ENCODE data around the gene DPM3. TPM values are rescaled to one million over a fixed set of nuclear protein-coding genes. Genes with fewer than 3 reads are reported as not detected.

DPM3 gene
- total and polyA plus RNA-seq, 2 of the 13 experiments (the other 11 are each of a cell fraction or from before 2014, with no cell fraction given), result 23.2 to 53.4 TPM

DNA sequence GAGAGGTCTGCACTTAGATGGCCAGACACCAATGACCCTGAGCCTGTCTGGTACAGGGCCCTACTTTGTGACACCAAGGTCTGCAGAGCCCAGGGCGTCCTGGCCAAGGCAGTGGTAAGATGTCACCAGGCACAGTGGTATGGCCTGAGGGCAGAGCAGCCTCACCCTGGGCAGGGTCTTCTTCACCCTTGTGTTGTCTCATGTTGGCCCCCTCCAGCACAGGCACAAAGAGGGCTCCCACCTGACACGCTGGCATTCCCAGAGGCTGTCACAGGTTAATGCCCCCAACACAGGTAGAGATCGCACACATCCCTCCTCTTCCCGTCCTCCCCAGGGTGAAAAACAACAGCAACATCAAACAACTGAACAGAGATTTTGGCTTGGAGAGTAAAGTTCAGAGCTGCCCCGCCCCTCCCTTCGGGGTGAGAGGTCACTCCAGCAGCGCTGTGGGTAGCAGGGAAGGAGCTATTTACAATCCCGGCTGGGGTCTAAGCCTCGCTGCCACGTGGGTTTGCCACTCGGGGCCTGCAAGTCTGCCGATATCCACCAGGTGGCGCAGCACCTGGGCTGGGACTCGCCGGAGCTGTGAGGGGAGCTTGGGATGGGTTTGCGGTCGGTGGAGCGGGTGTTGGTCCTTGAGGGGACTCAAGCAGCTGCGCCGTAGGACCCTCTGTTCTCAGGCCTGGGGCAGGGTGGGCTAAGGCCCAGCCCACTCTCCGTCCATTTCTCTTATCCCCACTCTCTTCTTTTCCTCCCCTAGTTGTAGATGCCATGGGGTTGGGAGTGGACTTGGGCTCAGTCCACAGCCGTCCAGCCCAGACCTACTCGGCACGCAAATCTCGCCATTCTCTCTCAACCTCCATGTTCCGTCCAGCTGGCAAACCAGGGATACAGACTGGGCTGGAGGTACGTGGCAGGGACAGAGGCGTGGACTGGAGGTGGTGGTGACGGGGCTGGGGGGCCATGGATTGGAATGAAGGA is 49.0 kb downstream of the DPM3 start (continued):
- TF ChIP-seq RAD21 (CRISPR knock-in tag; IDR thresholded peaks at IDR 0.05), result peak; percentile 95
- TF ChIP-seq ZNF33A (CRISPR knock-in tag; IDR thresholded peaks at IDR 0.05; ENCODE audit: borderline replicate concordance), result no peak
- no peak for TF ChIP-seq ZNF136 (CRISPR knock-in tag; IDR thresholded peaks at IDR 0.05; ENCODE audit: low read depth)
- TF ChIP-seq TEAD3 (CRISPR knock-in tag; optimal IDR thresholded peaks at IDR 0.05; ENCODE audit: borderline replicate concordance), result peak; percentile 58
- peak; percentile 72; the same call in 1 of the 2 replicates for TF ChIP-seq PRMT3 (CRISPR knock-in tag; IDR thresholded peaks at IDR 0.05; ENCODE audit: borderline replicate concordance, low read depth)
- peak; percentile 80; the same call in 1 of the 2 replicates for TF ChIP-seq ZSCAN25 (CRISPR knock-in tag; IDR thresholded peaks at IDR 0.05)
- TF ChIP-seq ESRRA (CRISPR knock-in tag; IDR thresholded peaks at IDR 0.05; ENCODE audit: low read depth), result no peak; the same call in 1 of the 2 replicates
- no peak for TF ChIP-seq EZH2 (conservative IDR thresholded peaks at IDR 0.05; ENCODE audit: low read depth, low read length)
- no peak for TF ChIP-seq ZFP36L2 (CRISPR knock-in tag; IDR thresholded peaks at IDR 0.05)
- TF ChIP-seq ZNF816 (CRISPR knock-in tag; IDR thresholded peaks at IDR 0.05; ENCODE audit: borderline replicate concordance), result no peak
- TF ChIP-seq, protein P1, sequence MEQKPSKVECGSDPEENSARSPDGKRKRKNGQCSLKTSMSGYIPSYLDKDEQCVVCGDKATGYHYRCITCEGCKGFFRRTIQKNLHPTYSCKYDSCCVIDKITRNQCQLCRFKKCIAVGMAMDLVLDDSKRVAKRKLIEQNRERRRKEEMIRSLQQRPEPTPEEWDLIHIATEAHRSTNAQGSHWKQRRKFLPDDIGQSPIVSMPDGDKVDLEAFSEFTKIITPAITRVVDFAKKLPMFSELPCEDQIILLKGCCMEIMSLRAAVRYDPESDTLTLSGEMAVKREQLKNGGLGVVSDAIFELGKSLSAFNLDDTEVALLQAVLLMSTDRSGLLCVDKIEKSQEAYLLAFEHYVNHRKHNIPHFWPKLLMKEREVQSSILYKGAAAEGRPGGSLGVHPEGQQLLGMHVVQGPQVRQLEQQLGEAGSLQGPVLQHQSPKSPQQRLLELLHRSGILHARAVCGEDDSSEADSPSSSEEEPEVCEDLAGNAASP (CRISPR knock-in tag; IDR thresholded peaks at IDR 0.05; ENCODE audit: borderline replicate concordance), result peak; percentile 77
- TF ChIP-seq, protein P2, sequence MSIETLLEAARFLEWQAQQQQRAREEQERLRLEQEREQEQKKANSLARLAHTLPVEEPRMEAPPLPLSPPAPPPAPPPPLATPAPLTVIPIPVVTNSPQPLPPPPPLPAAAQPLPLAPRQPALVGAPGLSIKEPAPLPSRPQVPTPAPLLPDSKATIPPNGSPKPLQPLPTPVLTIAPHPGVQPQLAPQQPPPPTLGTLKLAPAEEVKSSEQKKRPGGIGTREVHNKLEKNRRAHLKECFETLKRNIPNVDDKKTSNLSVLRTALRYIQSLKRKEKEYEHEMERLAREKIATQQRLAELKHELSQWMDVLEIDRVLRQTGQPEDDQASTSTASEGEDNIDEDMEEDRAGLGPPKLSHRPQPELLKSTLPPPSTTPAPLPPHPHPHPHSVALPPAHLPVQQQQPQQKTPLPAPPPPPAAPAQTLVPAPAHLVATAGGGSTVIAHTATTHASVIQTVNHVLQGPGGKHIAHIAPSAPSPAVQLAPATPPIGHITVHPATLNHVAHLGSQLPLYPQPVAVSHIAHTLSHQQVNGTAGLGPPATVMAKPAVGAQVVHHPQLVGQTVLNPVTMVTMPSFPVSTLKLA (IDR thresholded peaks at IDR 0.05), result peak; percentile 91
- TF ChIP-seq HNF4A (CRISPR knock-in tag; IDR thresholded peaks at IDR 0.05), result peak; percentile 92
- TF ChIP-seq ZNF629 (CRISPR knock-in tag; conservative IDR thresholded peaks at IDR 0.05), result no peak
- peak; percentile 72 for TF ChIP-seq GABPB1 (CRISPR knock-in tag; IDR thresholded peaks at IDR 0.05)
- TF ChIP-seq JDP2 (CRISPR knock-in tag; IDR thresholded peaks at IDR 0.05; ENCODE audit: borderline replicate concordance), result no peak; the same call in 1 of the 2 replicates
- TF ChIP-seq KLF16 (CRISPR knock-in tag; IDR thresholded peaks at IDR 0.05), result peak in 1 of 2 experiments; percentile 86; a peak in 2 of 4 replicates
- TF ChIP-seq HMG20A (CRISPR knock-in tag; IDR thresholded peaks at IDR 0.05; ENCODE audit: borderline replicate concordance), result peak; percentile 75
- TF ChIP-seq ZNF24 (IDR thresholded peaks at IDR 0.05), result no peak
- TF ChIP-seq AGO1 (IDR thresholded peaks at IDR 0.05; ENCODE audit: low read depth, low read length, poor library complexity, severe bottlenecking), result no peak
- TF ChIP-seq, protein P3, sequence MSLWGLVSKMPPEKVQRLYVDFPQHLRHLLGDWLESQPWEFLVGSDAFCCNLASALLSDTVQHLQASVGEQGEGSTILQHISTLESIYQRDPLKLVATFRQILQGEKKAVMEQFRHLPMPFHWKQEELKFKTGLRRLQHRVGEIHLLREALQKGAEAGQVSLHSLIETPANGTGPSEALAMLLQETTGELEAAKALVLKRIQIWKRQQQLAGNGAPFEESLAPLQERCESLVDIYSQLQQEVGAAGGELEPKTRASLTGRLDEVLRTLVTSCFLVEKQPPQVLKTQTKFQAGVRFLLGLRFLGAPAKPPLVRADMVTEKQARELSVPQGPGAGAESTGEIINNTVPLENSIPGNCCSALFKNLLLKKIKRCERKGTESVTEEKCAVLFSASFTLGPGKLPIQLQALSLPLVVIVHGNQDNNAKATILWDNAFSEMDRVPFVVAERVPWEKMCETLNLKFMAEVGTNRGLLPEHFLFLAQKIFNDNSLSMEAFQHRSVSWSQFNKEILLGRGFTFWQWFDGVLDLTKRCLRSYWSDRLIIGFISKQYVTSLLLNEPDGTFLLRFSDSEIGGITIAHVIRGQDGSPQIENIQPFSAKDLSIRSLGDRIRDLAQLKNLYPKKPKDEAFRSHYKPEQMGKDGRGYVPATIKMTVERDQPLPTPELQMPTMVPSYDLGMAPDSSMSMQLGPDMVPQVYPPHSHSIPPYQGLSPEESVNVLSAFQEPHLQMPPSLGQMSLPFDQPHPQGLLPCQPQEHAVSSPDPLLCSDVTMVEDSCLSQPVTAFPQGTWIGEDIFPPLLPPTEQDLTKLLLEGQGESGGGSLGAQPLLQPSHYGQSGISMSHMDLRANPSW (CRISPR knock-in tag; IDR thresholded peaks at IDR 0.05; ENCODE audit: borderline replicate concordance), result no peak
- no peak for TF ChIP-seq ZNF234 (CRISPR knock-in tag; conservative IDR thresholded peaks at IDR 0.05)
- peak; percentile 79; the same call in 1 of the 2 replicates for TF ChIP-seq KAT8 (CRISPR knock-in tag; IDR thresholded peaks at IDR 0.05)
- 0 out of 2 replicates have a peak, but pooled peaks have one; percentile 43 for TF ChIP-seq AKAP8 (CRISPR knock-in tag; IDR thresholded peaks at IDR 0.05)
- no peak for TF ChIP-seq ZNF547 (CRISPR knock-in tag; IDR thresholded peaks at IDR 0.05)
